ENCODE results near the gene IRX3.

The IRX3 gene

DNA sequence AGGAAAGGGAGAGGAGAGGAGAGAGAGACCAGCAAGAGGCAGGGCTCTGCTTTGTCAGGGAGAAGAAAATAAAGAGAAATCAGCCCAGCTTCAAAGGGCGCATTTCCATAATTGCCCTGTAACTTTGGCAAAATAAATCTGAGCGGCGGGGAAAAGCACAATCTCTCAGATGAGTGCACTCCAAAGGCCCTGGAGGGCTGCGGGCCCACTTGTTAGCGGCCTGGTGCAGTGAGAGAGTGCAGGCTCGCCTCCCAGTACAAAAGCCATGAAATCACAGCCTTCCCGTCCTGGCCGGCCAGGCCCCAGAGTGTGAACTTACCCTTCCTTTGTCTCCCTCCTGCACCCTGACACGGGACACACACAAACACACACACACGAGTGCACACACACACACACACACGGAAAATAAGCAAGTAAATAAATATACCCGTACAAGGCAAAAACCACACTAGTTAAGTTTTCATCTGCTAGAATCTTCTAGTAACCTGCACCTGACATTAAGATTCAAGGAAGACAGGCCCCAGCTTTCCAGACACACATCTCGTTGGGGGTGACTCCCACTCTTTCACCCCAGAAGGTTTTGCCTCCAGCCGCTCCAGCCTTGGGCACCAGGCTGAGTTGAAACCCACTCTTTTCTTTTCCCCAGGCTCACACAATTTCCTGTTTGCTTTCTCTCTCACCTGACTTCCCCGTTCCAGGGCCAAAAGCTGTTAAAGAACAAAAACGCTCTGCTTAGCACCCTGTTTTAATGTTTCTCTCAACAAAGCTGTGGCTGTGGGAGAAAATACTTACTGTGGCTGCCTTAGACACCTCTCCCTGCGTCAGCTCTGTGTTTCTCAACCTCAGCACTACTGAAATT lies 8.5 kb downstream of the IRX3 start:
- no peak for TF ChIP-seq CTCF (IDR thresholded peaks at IDR 0.05; ENCODE audit: insufficient read depth, low read length, poor library complexity, severe bottlenecking)
- no peak for DNase-seq (ENCODE audit: extremely low read depth, insufficient read length)
- H3K36me3 ChIP-seq (ENCODE audit: control insufficient read depth, insufficient read depth, low read length), result no peaks in the 10 kb centered on the region
- no peak overlapping the region for H3K4me3 ChIP-seq (replicated peaks; ENCODE audit: low read depth, low read length)
- H3K27me3 ChIP-seq (replicated peaks; ENCODE audit: control insufficient read depth, insufficient read depth, low read length), result no peaks in the 10 kb centered on the region; the same call in 1 of the 2 replicates

DNA sequence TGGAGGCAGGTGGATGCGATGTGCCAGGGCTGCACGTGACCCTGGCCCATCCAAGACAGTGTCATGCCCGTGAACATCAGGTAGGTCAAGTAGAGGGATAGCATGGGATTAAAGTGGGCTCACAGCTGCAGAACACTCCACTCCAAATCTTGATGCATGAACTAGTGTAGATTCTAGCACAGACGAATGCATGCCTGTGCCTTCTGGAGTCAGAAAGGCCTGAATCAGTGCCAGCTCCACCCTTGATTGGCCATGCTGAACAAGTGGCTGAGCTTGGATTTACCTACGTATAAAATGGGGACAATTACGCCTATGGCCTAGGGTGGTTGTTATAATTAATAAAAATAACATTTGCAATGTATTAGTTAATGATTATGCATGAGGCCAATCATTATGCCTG lies 10.6 kb downstream of the IRX3 start:
- H3K27me3 ChIP-seq (replicated peaks; ENCODE audit: control insufficient read depth, insufficient read depth, low read length), result no peaks in the 10 kb centered on the region
- DNase-seq (ENCODE audit: extremely low read depth, insufficient read length), result no peak
- H3K36me3 ChIP-seq (ENCODE audit: control insufficient read depth, insufficient read depth, low read length), result no peaks in the 10 kb centered on the region
- no peak overlapping the region for H3K4me3 ChIP-seq (replicated peaks; ENCODE audit: low read depth, low read length)
- TF ChIP-seq CTCF (IDR thresholded peaks at IDR 0.05; ENCODE audit: insufficient read depth, low read length, poor library complexity, severe bottlenecking), result no peak

GRCh38 chr16:54273566-54273965 lies 13.0 kb downstream of the IRX3 start:
- no peak for TF ChIP-seq CTCF (IDR thresholded peaks at IDR 0.05; ENCODE audit: insufficient read depth, low read length, poor library complexity, severe bottlenecking)
- Histone ChIP-seq H3K36me3 (ENCODE audit: control insufficient read depth, insufficient read depth, low read length) (no peaks in the 10 kb centered on the region), H3K4me3 (replicated peaks; ENCODE audit: low read depth, low read length) (no peak overlapping the region)

GRCh38 chr16:54270711-54271110 lies 15.9 kb downstream of the IRX3 start:
- H3K4me3 ChIP-seq (replicated peaks; ENCODE audit: low read depth, low read length), result no peak overlapping the region
- DNase-seq (ENCODE audit: extremely low read depth, insufficient read length), result no peak
- H3K36me3 ChIP-seq (ENCODE audit: control insufficient read depth, insufficient read depth, low read length), result no peaks in the 10 kb centered on the region
- TF ChIP-seq CTCF (IDR thresholded peaks at IDR 0.05; ENCODE audit: insufficient read depth, low read length, poor library complexity, severe bottlenecking), result no peak
- no peaks in the 10 kb centered on the region for H3K27me3 ChIP-seq (replicated peaks; ENCODE audit: control insufficient read depth, insufficient read depth, low read length)

More at GRCh38 chr16:54273566-54273965, 13.0 kb downstream of the IRX3 start:
- DNase-seq (ENCODE audit: extremely low read depth, insufficient read length), result no peak
- H3K27me3 ChIP-seq (replicated peaks; ENCODE audit: control insufficient read depth, insufficient read depth, low read length), result no peaks in the 10 kb centered on the region

- no peaks in the 10 kb centered on the region for H3K36me3 ChIP-seq (ENCODE audit: control insufficient read depth, insufficient read depth, low read length)
- no peak for DNase-seq (ENCODE audit: extremely low read depth, insufficient read length)
- TF ChIP-seq CTCF (IDR thresholded peaks at IDR 0.05; ENCODE audit: insufficient read depth, low read length, poor library complexity, severe bottlenecking), result no peak
- H3K4me3 ChIP-seq (replicated peaks; ENCODE audit: low read depth, low read length), result no peak overlapping the region
- no peaks in the 10 kb centered on the region for H3K27me3 ChIP-seq (replicated peaks; ENCODE audit: control insufficient read depth, insufficient read depth, low read length)
Observed at GRCh38 chr16:54269461-54269860, 17.1 kb downstream of the IRX3 start.

Measured in GM06990 (cell line).